Spleen (tissue), 11 donors: ENCODE data around the gene NOTCH1. TPM values are rescaled to one million over a fixed set of nuclear protein-coding genes. Genes with fewer than 3 reads are reported as not detected.
A peak's percentile ranks its signal among the peaks of the same experiment; 100 is the strongest.

Source experiments
- DNase-seq: peaks from one replicate; pipeline ENCODE4 v3.0.0-alpha.2; 2020
- H3K27ac ChIP-seq, 8 donors: fragments of 200-600 bp; sonication (generic) in 7 of 8; 1 replicate in 4 of 8; 2 replicates in 4 of 8; pipeline versions ENCODE4 v1.5.0 to v1.8.0; 2016 to 2021; ENCODE audit warnings: inconsistent platforms in 4 of 8, mild to moderate bottlenecking in 4 of 8, moderate library complexity in 1 of 8
- H3K27me3 ChIP-seq, 7 donors: fragments of 200-600 bp; sonication (generic) in 6 of 7; replicated peaks in 1 of 7; 1 replicate in 4 of 7; 2 replicates in 3 of 7; pipeline versions ENCODE4 v1.5.0 to v1.8.0; 2016 to 2021; ENCODE audit warnings: inconsistent platforms in 3 of 7, mild to moderate bottlenecking in 1 of 7
- H3K36me3 ChIP-seq, 6 donors: fragments of 200-600 bp; sonication (generic) in 5 of 6; 1 replicate in 4 of 6; 2 replicates in 2 of 6; pipeline versions ENCODE4 v1.5.0 to v1.8.0; 2016 to 2021; ENCODE audit warnings: inconsistent platforms in 2 of 6
- H3K4me1 ChIP-seq, 6 donors: fragments of 200-600 bp; sonication (generic) in 5 of 6; 1 replicate in 3 of 6; 2 replicates in 3 of 6; pipeline versions ENCODE4 v1.5.0 to v1.8.0; 2016 to 2021; ENCODE audit warnings: inconsistent platforms in 3 of 6
- H3K4me3 ChIP-seq, 8 donors: fragments of 200-600 bp; sonication (generic) in 7 of 8; 1 replicate in 4 of 8; 2 replicates in 4 of 8; pipeline versions ENCODE4 v1.5.0 to v1.8.0; 2016 to 2021; ENCODE audit warnings: inconsistent platforms in 4 of 8, mild to moderate bottlenecking in 4 of 8, moderate library complexity in 2 of 8
- H3K9me3 ChIP-seq, 8 donors: fragments of 200-600 bp; sonication (generic) in 7 of 8; 1 replicate in 4 of 8; 2 replicates in 4 of 8; pipeline versions ENCODE4 v1.5.0 to v1.8.0; 2016 to 2021; ENCODE audit warnings: inconsistent platforms in 4 of 8
- CTCF ChIP-seq, 11 experiments: fragments of 200-600 bp in 7 of 11; fragments of 450-650 bp in 4 of 11; sonication (generic) in 4 of 11; IDR thresholded peaks in 8 of 11; conservative IDR thresholded peaks in 3 of 11; 1 replicate in 7 of 11; 2 replicates in 4 of 11; pipeline versions ENCODE4 v1.4.0 to v1.8.0; 2016 to 2021; ENCODE audit warnings: antibody characterized with exemption in 11 of 11, inconsistent platforms in 4 of 11, mild to moderate bottlenecking in 1 of 11
- POLR2A ChIP-seq, 3 donors: fragments of 450-650 bp; IDR thresholded peaks; one replicate each; pipeline ENCODE4 v1.5.1; 2017; ENCODE audit warnings: antibody characterized with exemption in 3 of 3, mild to moderate bottlenecking in 1 of 3
- POLR2AphosphoS5 ChIP-seq, 3 donors: sonication (generic); formaldehyde crosslinking; IDR thresholded peaks; one replicate each; pipeline ENCODE4 v1.5.1; 2017; ENCODE audit warnings: antibody characterized with exemption in 3 of 3
- WGBS, 5 donors: extraction: QIAGEN DNeasy Blood & Tissue Kit in 3 of 5; methylation state at CpG; one replicate each; pipeline versions ENCODE4 v1.1.5 to v1.1.7; 2013 to 2018; 5-methylcytosine and 5-hydroxymethylcytosine counted together
- intact Hi-C: fragments of 100-400 bp; cut with DNase I; formaldehyde crosslinking; loops from one replicate; pipeline ENCODE4 v1.15.0; 2023; ENCODE audit warnings: low total_unique reads
- polyA plus RNA-seq, 3 donors: library from polyadenylated mRNA; stranded (reverse); fragments of 200-250 nt; gene quantifications; one replicate each; pipeline ENCODE4 v1.2.1, GENCODE V29; 2013
- total RNA-seq, 7 donors: library from RNA; depleted of rRNA in 3 of 7; stranded (reverse); fragments of >200 nt in 3 of 7; fragmentation: NEBNext Ultra II Directional in 4 of 7; extraction: Animal tissue kit (Norgen Biotek cat#: 25700) in 4 of 7; gene quantifications; one replicate each; pipeline versions ENCODE4 v1.1.0 to v1.2.1, GENCODE V29; 2016 to 2021
- donor health status: healthy with polysubstance abuse.
- donor health status: DM: no; HTN: no; CAD: no; lungs with moderate emphysema.
- donor health status: DM: no; HTN: no; CAD: no.
- donor health status: Bipolar disorder and iron deficiency.
- donor health status: healthy.
- donor health status: DM: no; HTN: no; CAD: no.
- donor health status: DM: yes; HTN: yes; CAD: no.

The NOTCH1 gene
- total and polyA plus RNA-seq, 10 donors: 4.9 to 140 (median 93.9) TPM

GRCh38 chr9:136496801-136497620, 48.8 kb downstream of the NOTCH1 start:
- Histone ChIP-seq H3K36me3 (peaks cover 4 to 84% (median 76%) of the 10 kb centered on the region in 6 donors), H3K4me1 (peaks cover 0 to 43% (median 13%) of the 10 kb centered on the region in 6 donors), H3K9me3 (no peaks in the 10 kb centered on the region), H3K27ac (no peak overlapping the region), H3K4me3 (no peak overlapping the region), H3K27me3 (no peaks in the 10 kb centered on the region)
- DNase-seq: no peak
- TF ChIP-seq POLR2AphosphoS5 (IDR thresholded peaks at IDR 0.05): peak in 2 of 3 donors; percentile 21 to 66
- TF ChIP-seq POLR2A (IDR thresholded peaks at IDR 0.05): no peak
- intact Hi-C loops: no loop called here
- WGBS, 5 donors: 90 to 95% (median 92%) methylated on average over 24 to 56 of the region's 56 CpGs

DNA sequence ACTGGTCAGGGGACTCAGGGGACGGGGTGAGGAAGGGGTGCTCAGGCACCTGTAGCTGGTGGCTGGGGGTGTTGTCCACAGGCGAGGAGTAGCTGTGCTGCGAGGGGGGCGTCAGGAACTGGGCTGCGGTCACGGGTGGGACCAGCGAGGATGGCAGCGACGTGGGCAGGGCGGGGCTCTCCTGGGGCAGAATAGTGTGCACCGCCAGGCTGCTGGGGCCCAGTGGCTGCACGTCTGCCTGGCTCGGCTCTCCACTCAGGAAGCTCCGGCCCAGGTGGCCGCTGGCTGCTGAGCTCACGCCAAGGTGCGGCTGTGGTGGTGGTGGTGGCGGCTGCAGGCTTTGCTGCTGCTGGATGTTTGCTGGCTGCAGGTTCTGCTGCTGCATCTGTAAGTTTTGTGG, 49.7 kb downstream of the NOTCH1 start:
- DNase-seq: no peak
- Histone ChIP-seq H3K4me1 (peaks cover 0 to 43% (median 13%) of the 10 kb centered on the region in 6 donors), H3K4me3 (no peak overlapping the region), H3K9me3 (no peaks in the 10 kb centered on the region), H3K27me3 (no peaks in the 10 kb centered on the region), H3K27ac (no peak overlapping the region), H3K36me3 (peaks cover 4 to 75% (median 68%) of the 10 kb centered on the region in 6 donors)
- intact Hi-C loops: no loop called here
- TF ChIP-seq POLR2AphosphoS5 (IDR thresholded peaks at IDR 0.05) (peak in 1 of 3 donors; percentile 13), CTCF (IDR thresholded peaks at IDR 0.05 in 8 of 11, conservative IDR thresholded peaks at IDR 0.05 in 3 of 11) (no peak), POLR2A (IDR thresholded peaks at IDR 0.05) (no peak)
- WGBS, 5 donors: 76 to 87% (median 82%) methylated on average over 8 to 18 of the region's 18 CpGs

DNA sequence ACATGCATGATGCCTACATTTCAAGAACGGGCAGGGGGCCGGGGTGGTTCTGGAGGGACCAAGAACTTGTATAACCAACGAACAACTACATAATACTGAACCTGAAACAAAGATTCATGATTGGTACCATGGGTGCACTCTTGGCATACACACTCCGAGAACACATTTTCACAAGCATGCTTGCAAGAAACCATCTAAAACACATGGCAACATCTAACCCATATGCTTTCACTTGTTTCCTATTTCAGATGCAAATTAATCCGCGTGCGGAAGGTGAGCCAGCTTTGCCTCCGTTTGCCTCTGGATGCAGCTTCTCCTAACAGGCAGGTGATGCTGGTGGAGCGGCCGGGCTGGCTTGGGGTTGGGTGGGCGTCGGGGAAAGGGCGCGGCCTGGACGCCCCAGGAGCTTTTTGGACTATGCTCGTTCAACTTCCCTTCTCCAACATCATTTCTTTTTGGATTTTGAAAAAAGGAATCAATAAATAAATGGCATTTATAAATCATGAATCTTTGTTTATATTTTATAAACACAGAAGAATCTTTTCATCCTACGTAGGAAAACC, 50.5 kb downstream of the NOTCH1 start:
- Histone ChIP-seq H3K36me3 (peaks cover under 1 to 67% (median 59%) of the 10 kb centered on the region in 6 donors), H3K27me3 (no peaks in the 10 kb centered on the region)
- no peak for TF ChIP-seq CTCF (IDR thresholded peaks at IDR 0.05 in 8 of 11, conservative IDR thresholded peaks at IDR 0.05 in 3 of 11)
- no peak for TF ChIP-seq POLR2AphosphoS5 (IDR thresholded peaks at IDR 0.05)
- no peak for TF ChIP-seq POLR2A (IDR thresholded peaks at IDR 0.05)

DNA sequence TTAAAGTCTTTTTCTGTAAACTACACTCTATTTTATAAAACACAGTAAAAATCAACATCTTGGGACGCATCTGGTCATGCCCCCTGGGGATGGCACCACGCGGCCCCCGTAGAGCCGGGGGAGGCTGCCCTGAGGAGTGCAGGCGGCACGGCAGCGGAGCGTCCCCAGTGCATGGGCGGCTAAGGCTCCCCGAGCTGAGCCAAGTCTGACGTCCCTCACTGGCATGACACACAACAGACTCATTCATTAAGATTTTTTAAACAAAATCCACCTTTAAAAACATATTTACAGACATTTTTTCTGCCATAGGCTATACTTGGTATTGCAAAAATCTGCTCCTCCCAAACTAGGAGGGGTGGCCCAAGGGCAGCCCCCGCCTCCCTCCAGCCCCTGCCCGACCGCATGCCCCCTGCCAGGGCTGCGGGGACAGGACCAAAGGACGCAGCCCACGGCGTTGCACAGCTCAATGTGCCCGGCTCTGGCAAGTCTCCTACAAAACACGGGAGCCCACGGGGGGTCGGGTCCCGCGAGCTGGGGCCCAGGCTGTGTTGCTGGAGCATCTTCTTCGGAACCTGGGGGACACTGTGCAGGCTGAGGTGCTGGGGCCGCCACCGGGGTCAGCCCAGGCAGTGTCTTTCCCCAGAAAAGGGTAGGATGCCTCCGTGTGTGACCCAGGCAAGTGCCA, 51.2 kb downstream of the NOTCH1 start:
- Histone ChIP-seq H3K4me1 (peaks cover 0 to 37% (median 9%) of the 10 kb centered on the region in 6 donors), H3K27me3 (no peaks in the 10 kb centered on the region), H3K36me3 (peaks cover 0 to 60% (median 53%) of the 10 kb centered on the region in 6 donors), H3K27ac (no peak overlapping the region), H3K4me3 (no peak overlapping the region), H3K9me3 (no peaks in the 10 kb centered on the region)
- DNase-seq: no peak
- intact Hi-C loops: no loop called here
- 81 to 91% (median 90%) methylated on average over 19 to 29 of the region's 29 CpGs for WGBS, 5 donors
- no peak for TF ChIP-seq CTCF (IDR thresholded peaks at IDR 0.05 in 8 of 11, conservative IDR thresholded peaks at IDR 0.05 in 3 of 11)
- no peak for TF ChIP-seq POLR2A (IDR thresholded peaks at IDR 0.05)
- peak in 2 of 3 donors; percentile 13 to 70 for TF ChIP-seq POLR2AphosphoS5 (IDR thresholded peaks at IDR 0.05)

More for the DNA sequence above, 50.5 kb downstream of the NOTCH1 start:
- intact Hi-C loops: no loop called here
- WGBS, 5 donors: 88 to 93% (median 90%) methylated on average over 17 of the region's 17 CpGs
- H3K27ac ChIP-seq: no peak overlapping the region
- DNase-seq: no peak
- no peak overlapping the region for H3K4me3 ChIP-seq
- H3K9me3 ChIP-seq: no peaks in the 10 kb centered on the region
- H3K4me1 ChIP-seq: peaks cover 0 to 43% (median 12%) of the 10 kb centered on the region in 6 donors
